HEK293 (cell line): ENCODE results near the gene BCL2L11.

Experiments used
- CTCF ChIA-PET: fragments of 350-600 bp; formaldehyde crosslinking; extraction: SDS; loops from one replicate; lab custom pipeline; 2021; ENCODE audit warnings: antibody characterized with exemption; lab: Yijun Ruan, JAX
- POLR2A ChIA-PET: fragments of 300-600 bp; formaldehyde crosslinking; extraction: SDS; loops from one replicate; lab custom pipeline; 2020; ENCODE audit warnings: antibody characterized with exemption, inconsistent platforms; lab: Yijun Ruan, JAX
- H3K27ac ChIP-seq: fragments of 200-500 bp; sonication (Bioruptor generic); 2 replicates; pipeline ENCODE4 v1.5.1; 2014; ENCODE audit warnings: low read depth, low read length, control low read depth, inconsistent platforms; ENCODE audit errors: extremely low read depth
- H3K36me3 ChIP-seq, 2 experiments: fragments of 200-500 bp in 1 of 2; sonication (Bioruptor generic) in 1 of 2; 1 replicate in 1 of 2; 2 replicates in 1 of 2; pipeline ENCODE4 v1.5.1; 2014 to 2017; ENCODE audit warnings: inconsistent platforms in 2 of 2, low read length in 2 of 2; ENCODE audit not compliant: control insufficient read depth in 2 of 2, insufficient read depth in 1 of 2
- H3K4me1 ChIP-seq: fragments of 200-500 bp; sonication (Bioruptor generic); 2 replicates; pipeline ENCODE4 v1.5.1; 2014; ENCODE audit warnings: mild to moderate bottlenecking, low read length, inconsistent platforms; ENCODE audit not compliant: control insufficient read depth, insufficient read depth
- H3K4me3 ChIP-seq: 2 replicates; pipeline ENCODE4 v1.5.1; 2011; ENCODE audit warnings: low read depth, mild to moderate bottlenecking, control low read depth, low read length, moderate library complexity
- H3K9me3 ChIP-seq: fragments of 200-500 bp; sonication (Bioruptor generic); 2 replicates; pipeline ENCODE4 v1.5.1; 2014; ENCODE audit warnings: low read depth, low read length, inconsistent platforms; ENCODE audit not compliant: control insufficient read depth, insufficient read depth
- BCL11B ChIP-seq: fragments of 450-650 bp; formaldehyde crosslinking; IDR thresholded peaks from 2 replicates; pipeline ENCODE4 v1.5.1; 2016; ENCODE audit warnings: low read depth, missing biosample characterization, missing genetic modification characterization
- EGR2 ChIP-seq: fragments of 450-650 bp; formaldehyde crosslinking; IDR thresholded peaks from 2 replicates; pipeline ENCODE4 v1.5.1; 2016; ENCODE audit warnings: low read depth, missing biosample characterization, missing genetic modification characterization
- HOXD13 ChIP-seq: sonication (generic); formaldehyde crosslinking; IDR thresholded peaks from 2 replicates; pipeline ENCODE4 v1.8.0; 2022; ENCODE audit warnings: missing genetic modification reagents, borderline replicate concordance
- KLF10 ChIP-seq: fragments of 450-650 bp; IDR thresholded peaks from 2 replicates; pipeline ENCODE4 v1.5.1; 2018; ENCODE audit warnings: missing biosample characterization, mild to moderate bottlenecking, missing genetic modification characterization
- KLF8 ChIP-seq: fragments of 450-650 bp; formaldehyde crosslinking; IDR thresholded peaks from 2 replicates; pipeline ENCODE4 v1.5.1; 2016; ENCODE audit warnings: missing biosample characterization, missing genetic modification characterization
- KLF9 ChIP-seq: fragments of 450-650 bp; formaldehyde crosslinking; IDR thresholded peaks from 2 replicates; pipeline ENCODE4 v1.5.1; 2016; ENCODE audit warnings: missing biosample characterization, missing genetic modification characterization, low read depth
- MEIS1 ChIP-seq: sonication (generic); formaldehyde crosslinking; IDR thresholded peaks from 2 replicates; pipeline ENCODE4 v1.8.1; 2022; ENCODE audit warnings: missing genetic modification reagents, mild to moderate bottlenecking, borderline replicate concordance
- SCRT1 ChIP-seq: fragments of 450-650 bp; formaldehyde crosslinking; IDR thresholded peaks from 2 replicates; pipeline ENCODE4 v1.5.1; 2016; ENCODE audit warnings: missing biosample characterization, missing genetic modification characterization, borderline replicate concordance
- SP7 ChIP-seq: fragments of 450-650 bp; formaldehyde crosslinking; IDR thresholded peaks from 2 replicates; pipeline ENCODE4 v1.5.1; 2016; ENCODE audit warnings: missing biosample characterization, missing genetic modification characterization
- ZBTB21 ChIP-seq: fragments of 450-650 bp; formaldehyde crosslinking; IDR thresholded peaks from 2 replicates; pipeline ENCODE4 v1.5.1; 2017; ENCODE audit warnings: missing biosample characterization, missing genetic modification characterization
- ZBTB8A ChIP-seq: fragments of 450-650 bp; formaldehyde crosslinking; IDR thresholded peaks from 2 replicates; pipeline ENCODE4 v1.5.1; 2016; ENCODE audit warnings: missing biosample characterization, missing genetic modification characterization
- ZEB2 ChIP-seq: fragments of 450-650 bp; formaldehyde crosslinking; IDR thresholded peaks from 2 replicates; pipeline ENCODE4 v1.5.1; 2016; ENCODE audit warnings: missing biosample characterization, missing genetic modification characterization
- ZFHX2 ChIP-seq: fragments of 450-650 bp; formaldehyde crosslinking; conservative IDR thresholded peaks from 2 replicates; pipeline ENCODE4 v1.5.1; 2016; ENCODE audit warnings: missing biosample characterization, missing genetic modification characterization
- ZIC2 ChIP-seq: fragments of 450-650 bp; formaldehyde crosslinking; IDR thresholded peaks from 2 replicates; pipeline ENCODE4 v1.5.1; 2016; ENCODE audit warnings: missing biosample characterization, missing genetic modification characterization
- ZNF10 ChIP-seq: fragments of 450-650 bp; formaldehyde crosslinking; IDR thresholded peaks from 2 replicates; pipeline ENCODE4 v1.5.1; 2017; ENCODE audit warnings: missing biosample characterization, missing genetic modification characterization
- ZNF174 ChIP-seq: fragments of 450-650 bp; formaldehyde crosslinking; IDR thresholded peaks from 2 replicates; pipeline ENCODE4 v1.5.0; 2017; ENCODE audit warnings: missing biosample characterization, mild to moderate bottlenecking, missing genetic modification characterization
- ZNF214 ChIP-seq: fragments of 450-650 bp; formaldehyde crosslinking; IDR thresholded peaks from 2 replicates; pipeline ENCODE4 v1.5.1; 2017; ENCODE audit warnings: missing biosample characterization, mild to moderate bottlenecking, missing genetic modification characterization, borderline replicate concordance
- ZNF274 ChIP-seq, 2 experiments: fragments of 200-500 bp in 1 of 2; fragments of 450-650 bp in 1 of 2; sonication (Bioruptor generic) in 1 of 2; formaldehyde crosslinking in 1 of 2; IDR thresholded peaks; 2 replicates each; pipeline versions ENCODE4 v1.5.1 to v1.6.1; 2014 to 2016; ENCODE audit warnings: borderline replicate concordance in 1 of 2, inconsistent platforms in 1 of 2, low read length in 1 of 2, missing biosample characterization in 1 of 2, missing genetic modification characterization in 1 of 2
- ZNF433 ChIP-seq: fragments of 450-650 bp; formaldehyde crosslinking; IDR thresholded peaks from 2 replicates; pipeline ENCODE4 v1.5.1; 2016; ENCODE audit warnings: missing biosample characterization, missing genetic modification characterization, low read depth
- ZNF513 ChIP-seq: fragments of 450-650 bp; IDR thresholded peaks from 2 replicates; pipeline ENCODE4 v1.5.1; 2018; ENCODE audit warnings: missing biosample characterization, missing genetic modification characterization
- ZNF600 ChIP-seq: fragments of 450-650 bp; formaldehyde crosslinking; IDR thresholded peaks from 2 replicates; pipeline ENCODE4 v1.5.1; 2016; ENCODE audit warnings: missing biosample characterization, missing genetic modification characterization
- ZNF610 ChIP-seq: fragments of 450-650 bp; formaldehyde crosslinking; IDR thresholded peaks from 2 replicates; pipeline ENCODE4 v1.5.1; 2016; ENCODE audit warnings: missing biosample characterization, missing genetic modification characterization, borderline replicate concordance
- ZNF629 ChIP-seq: fragments of 450-650 bp; formaldehyde crosslinking; IDR thresholded peaks from 2 replicates; pipeline ENCODE4 v1.5.1; 2017; ENCODE audit warnings: missing biosample characterization, missing genetic modification characterization
- ZNF677 ChIP-seq: fragments of 450-650 bp; IDR thresholded peaks from 2 replicates; pipeline ENCODE4 v1.5.0; 2018; ENCODE audit warnings: missing biosample characterization, mild to moderate bottlenecking, missing genetic modification characterization, moderate library complexity
- ZNF704 ChIP-seq: fragments of 450-650 bp; formaldehyde crosslinking; IDR thresholded peaks from 2 replicates; pipeline ENCODE4 v1.5.1; 2016; ENCODE audit warnings: missing biosample characterization, missing genetic modification characterization
- ZNF791 ChIP-seq: fragments of 450-650 bp; formaldehyde crosslinking; IDR thresholded peaks from 2 replicates; pipeline ENCODE4 v1.5.1; 2016; ENCODE audit warnings: missing biosample characterization, missing genetic modification characterization

The BCL2L11 gene

GRCh38 chr2:111155610-111156009, 34.9 kb downstream of the BCL2L11 start:
- TF ChIP-seq ZIC2 (tag by site-specific recombination) (no peak), ZNF274 (IDR thresholded peaks at IDR 0.05; ENCODE audit: low read length) (no peak), ZNF274 (tag by site-specific recombination; IDR thresholded peaks at IDR 0.05; ENCODE audit: borderline replicate concordance) (no peak), BCL11B (tag by site-specific recombination) (no peak), ZNF513 (no peak), ZNF704 (tag by site-specific recombination) (no peak), ZNF214 (tag by site-specific recombination) (no peak), KLF8 (no peak), ZNF677 (no peak), ZNF791 (no peak), SCRT1 (tag by site-specific recombination) (no peak), ZEB2 (tag by site-specific recombination) (no peak), ZNF433 (no peak), SP7 (tag by site-specific recombination) (no peak), ZNF10 (tag by site-specific recombination) (no peak), ZBTB8A (tag by site-specific recombination) (no peak)
- Histone ChIP-seq H3K27ac (peak overlapping the region; percentile 3; the same call in 1 of the 2 replicates), H3K4me3 (no peak overlapping the region), H3K4me1 (no peaks in the 10 kb centered on the region), H3K36me3 (peaks cover 31 to 95% of the 10 kb centered on the region in 2 experiments), H3K9me3 (no peaks in the 10 kb centered on the region)
- ChIA-PET POLR2A (no interaction called here), CTCF (interaction anchor here (0.6 kb wide), 1 partner anchor 56 kb away, joined by 4 read pairs; no protein-coding TSS in a partner anchor)

GRCh38 chr2:111156529-111156928, 35.8 kb downstream of the BCL2L11 start:
- CTCF ChIA-PET, result interaction anchor here (0.7 to 1.2 kb wide), 2 partner anchors 9 to 1967 kb away, joined by 3 read pairs; no protein-coding TSS in a partner anchor
- no peaks in the 10 kb centered on the region for H3K4me1 ChIP-seq
- H3K27ac ChIP-seq, result no peak overlapping the region
- no peak for TF ChIP-seq ZNF600 (tag by site-specific recombination)
- no peak for TF ChIP-seq KLF10 (tag by site-specific recombination)
- TF ChIP-seq HOXD13, result no peak
- H3K4me3 ChIP-seq, result no peak overlapping the region
- peaks cover 22 to 95% of the 10 kb centered on the region in 2 experiments for H3K36me3 ChIP-seq
- POLR2A ChIA-PET, result no interaction called here
- no peaks in the 10 kb centered on the region for H3K9me3 ChIP-seq

GRCh38 chr2:111157071-111157661, 36.5 kb downstream of the BCL2L11 start:
- CTCF ChIA-PET, result interaction anchor here (0.7 to 1.2 kb wide), 2 partner anchors 9 to 345 kb away, joined by 3 read pairs; no protein-coding TSS in a partner anchor
- POLR2A ChIA-PET, result no interaction called here
- Histone ChIP-seq H3K27ac (no peak overlapping the region), H3K36me3 (peaks cover 20 to 95% of the 10 kb centered on the region in 2 experiments), H3K9me3 (no peaks in the 10 kb centered on the region), H3K4me3 (no peak overlapping the region), H3K4me1 (peaks cover under 1% of the 10 kb centered on the region)
- TF ChIP-seq KLF9, result no peak
- TF ChIP-seq SCRT1 (tag by site-specific recombination), result no peak
- TF ChIP-seq ZNF174 (tag by site-specific recombination), result no peak
- no peak for TF ChIP-seq EGR2 (tag by site-specific recombination)
- no peak for TF ChIP-seq ZFHX2 (tag by site-specific recombination)
- no peak for TF ChIP-seq ZNF610
- TF ChIP-seq ZNF791, result no peak
- no peak for TF ChIP-seq ZNF629 (tag by site-specific recombination)
- TF ChIP-seq ZBTB21 (tag by site-specific recombination), result no peak
- TF ChIP-seq MEIS1 (CRISPR knock-in tag), result no peak
